KMS-11 (cell line): Measurements from ENCODE around the gene CHST14.

Experiments
- H2AFZ ChIP-seq: fragments of 200-600 bp; sonication (generic); 2 replicates; pipeline ENCODE4 v1.6.1; 2016; ENCODE audit warnings: antibody characterized with exemption, mixed run types, low read depth
- H3K27ac ChIP-seq: fragments of 200-600 bp; sonication (generic); 2 replicates; pipeline ENCODE4 v1.6.1; 2016; ENCODE audit warnings: mild to moderate bottlenecking, mixed run types
- H3K27me3 ChIP-seq: fragments of 200-600 bp; sonication (generic); 2 replicates; pipeline ENCODE4 v1.6.1; 2017; ENCODE audit warnings: mild to moderate bottlenecking, low read depth, mixed run types, moderate library complexity; ENCODE audit not compliant: insufficient read depth
- H3K36me3 ChIP-seq: fragments of 200-600 bp; sonication (generic); 2 replicates; pipeline ENCODE4 v1.6.1; 2017; ENCODE audit warnings: mild to moderate bottlenecking, mixed run types; ENCODE audit not compliant: insufficient read depth
- H3K4me1 ChIP-seq: fragments of 200-600 bp; sonication (generic); 2 replicates; pipeline ENCODE4 v1.6.1; 2016; ENCODE audit warnings: mild to moderate bottlenecking, low read depth, mixed run types; ENCODE audit not compliant: poor library complexity, severe bottlenecking
- H3K4me2 ChIP-seq: fragments of 200-600 bp; sonication (generic); 2 replicates; pipeline ENCODE4 v1.7.0; 2016; ENCODE audit warnings: mild to moderate bottlenecking, mixed run types
- H3K4me3 ChIP-seq: fragments of 200-600 bp; sonication (generic); IDR thresholded peaks from 2 replicates; pipeline ENCODE4 v1.6.1; 2017; ENCODE audit warnings: low read depth, low read length, mixed read lengths; ENCODE audit not compliant: insufficient read depth
- H3K79me2 ChIP-seq: fragments of 200-600 bp; sonication (generic); 2 replicates; pipeline ENCODE4 v1.6.1; 2016; ENCODE audit warnings: low read depth, mixed run types; ENCODE audit not compliant: insufficient read depth
- H3K9ac ChIP-seq: fragments of 200-600 bp; sonication (generic); 2 replicates; pipeline ENCODE4 v1.6.1; 2016; ENCODE audit warnings: mild to moderate bottlenecking, mixed run types
- H4K20me1 ChIP-seq: fragments of 200-600 bp; sonication (generic); 2 replicates; pipeline ENCODE4 v1.6.1; 2016; ENCODE audit warnings: mild to moderate bottlenecking, mixed run types; ENCODE audit not compliant: insufficient read depth
- TF ChIP-seq, protein P1 (sequence below): fragments of 200-600 bp; sonication (generic); conservative IDR thresholded peaks from 2 replicates; pipeline ENCODE4 v1.6.1; 2017; ENCODE audit warnings: low read depth, mild to moderate bottlenecking, antibody characterized with exemption, low read length, moderate library complexity, mixed read lengths

CHST14 gene

DNA sequence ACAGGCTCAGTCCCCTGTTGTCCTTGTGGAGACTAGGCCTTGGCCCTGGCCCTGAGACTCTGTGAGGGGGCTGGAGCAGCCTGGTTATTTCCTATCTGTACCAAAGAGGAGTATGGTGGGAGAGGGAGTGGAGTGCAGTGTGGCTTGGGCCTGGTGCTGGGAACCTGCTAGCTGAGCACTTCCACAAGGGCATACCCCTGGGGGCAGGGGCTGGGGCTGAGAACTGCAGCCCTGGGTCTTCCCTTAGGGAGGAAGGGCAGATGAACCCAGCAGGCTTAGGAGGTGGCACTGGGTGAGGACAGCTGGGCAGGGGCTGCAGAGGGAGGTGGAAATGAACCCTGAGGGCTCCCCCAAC is 3.5 kb upstream of the CHST14 start:
- Histone ChIP-seq H3K36me3 (no peaks in the 10 kb centered on the region; the same call in 1 of the 2 replicates), H4K20me1 (no peaks in the 10 kb centered on the region), H3K4me3 (no peak overlapping the region), H3K4me2 (no peak overlapping the region), H3K27ac (no peak overlapping the region), H3K27me3 (no peaks in the 10 kb centered on the region), H3K9ac (no peak overlapping the region), H3K4me1 (peaks cover 34% of the 10 kb centered on the region), H3K79me2 (no peaks in the 10 kb centered on the region), H2AFZ (no peak overlapping the region)
- TF ChIP-seq, protein P1, sequence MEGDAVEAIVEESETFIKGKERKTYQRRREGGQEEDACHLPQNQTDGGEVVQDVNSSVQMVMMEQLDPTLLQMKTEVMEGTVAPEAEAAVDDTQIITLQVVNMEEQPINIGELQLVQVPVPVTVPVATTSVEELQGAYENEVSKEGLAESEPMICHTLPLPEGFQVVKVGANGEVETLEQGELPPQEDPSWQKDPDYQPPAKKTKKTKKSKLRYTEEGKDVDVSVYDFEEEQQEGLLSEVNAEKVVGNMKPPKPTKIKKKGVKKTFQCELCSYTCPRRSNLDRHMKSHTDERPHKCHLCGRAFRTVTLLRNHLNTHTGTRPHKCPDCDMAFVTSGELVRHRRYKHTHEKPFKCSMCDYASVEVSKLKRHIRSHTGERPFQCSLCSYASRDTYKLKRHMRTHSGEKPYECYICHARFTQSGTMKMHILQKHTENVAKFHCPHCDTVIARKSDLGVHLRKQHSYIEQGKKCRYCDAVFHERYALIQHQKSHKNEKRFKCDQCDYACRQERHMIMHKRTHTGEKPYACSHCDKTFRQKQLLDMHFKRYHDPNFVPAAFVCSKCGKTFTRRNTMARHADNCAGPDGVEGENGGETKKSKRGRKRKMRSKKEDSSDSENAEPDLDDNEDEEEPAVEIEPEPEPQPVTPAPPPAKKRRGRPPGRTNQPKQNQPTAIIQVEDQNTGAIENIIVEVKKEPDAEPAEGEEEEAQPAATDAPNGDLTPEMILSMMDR: no peak

DNA sequence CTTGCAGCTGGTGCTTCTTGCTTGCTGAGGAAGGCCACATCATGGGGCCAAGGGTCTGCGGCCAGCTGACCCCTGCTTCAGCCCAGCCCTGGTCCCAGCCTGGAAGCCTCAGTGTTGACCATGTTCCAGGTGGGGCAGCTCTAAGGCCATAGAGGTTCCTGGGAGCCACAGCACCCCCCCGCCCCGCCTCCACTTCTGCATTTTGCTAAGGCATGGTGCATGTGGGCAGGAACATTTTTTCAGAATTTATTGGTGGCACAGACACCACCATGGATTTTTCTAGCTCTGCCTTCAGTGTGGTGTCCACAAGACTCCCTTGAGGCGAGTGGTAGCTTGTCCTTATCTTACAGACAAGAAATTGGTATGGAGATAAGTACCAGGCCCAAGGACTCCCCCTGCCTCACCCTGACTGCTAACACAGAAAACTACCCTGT is 1.9 kb upstream of the CHST14 start:
- TF ChIP-seq, protein P1: no peak
- Histone ChIP-seq H3K79me2 (no peaks in the 10 kb centered on the region), H4K20me1 (no peaks in the 10 kb centered on the region)

DNA sequence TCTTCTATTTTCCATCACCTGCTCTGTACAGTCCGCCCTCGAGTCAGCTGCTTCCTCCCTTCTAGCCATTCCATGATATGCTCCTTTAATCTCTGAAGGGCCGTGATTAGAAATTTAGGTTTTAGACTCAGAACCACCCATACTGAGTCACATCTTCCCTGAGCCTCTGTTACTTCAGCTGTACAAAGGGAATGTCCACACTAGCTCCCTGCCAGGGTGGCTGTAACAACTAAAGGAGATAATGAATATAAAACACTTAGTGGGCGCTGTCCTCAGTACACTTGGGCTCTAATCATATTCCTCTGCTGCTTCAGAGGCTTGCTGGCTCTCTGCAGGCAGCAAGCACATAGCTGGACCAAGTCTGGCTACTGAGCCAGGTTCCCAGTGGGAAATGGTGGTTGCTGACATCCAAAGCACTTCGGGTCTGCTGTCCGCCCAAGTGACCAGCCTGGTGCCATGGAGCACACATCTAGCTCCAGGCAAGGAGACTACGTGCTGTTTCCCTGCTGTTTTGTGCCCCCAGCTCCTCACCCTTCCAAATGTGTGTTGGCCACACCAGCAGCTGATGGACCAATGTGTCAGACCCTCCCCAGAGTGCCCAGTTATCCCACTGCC is 901 bp upstream of the CHST14 start:
- Histone ChIP-seq H3K79me2 (no peaks in the 10 kb centered on the region), H2AFZ (no peak overlapping the region), H3K36me3 (no peaks in the 10 kb centered on the region; the same call in 1 of the 2 replicates), H4K20me1 (no peaks in the 10 kb centered on the region), H3K4me3 (no peak overlapping the region), H3K9ac (no peak overlapping the region), H3K27ac (no peak overlapping the region), H3K4me2 (peak overlapping the region; percentile 39; the same call in 1 of the 2 replicates), H3K27me3 (no peaks in the 10 kb centered on the region), H3K4me1 (peaks cover 23% of the 10 kb centered on the region)
- TF ChIP-seq, protein P1: no peak

More for the DNA sequence above, 1.9 kb upstream of the CHST14 start:
- Histone ChIP-seq H3K4me1 (peaks cover 32% of the 10 kb centered on the region), H3K4me3 (no peak overlapping the region), H3K27me3 (no peaks in the 10 kb centered on the region), H2AFZ (no peak overlapping the region), H3K27ac (no peak overlapping the region), H3K9ac (no peak overlapping the region), H3K36me3 (no peaks in the 10 kb centered on the region; the same call in 1 of the 2 replicates), H3K4me2 (no peak overlapping the region)

DNA sequence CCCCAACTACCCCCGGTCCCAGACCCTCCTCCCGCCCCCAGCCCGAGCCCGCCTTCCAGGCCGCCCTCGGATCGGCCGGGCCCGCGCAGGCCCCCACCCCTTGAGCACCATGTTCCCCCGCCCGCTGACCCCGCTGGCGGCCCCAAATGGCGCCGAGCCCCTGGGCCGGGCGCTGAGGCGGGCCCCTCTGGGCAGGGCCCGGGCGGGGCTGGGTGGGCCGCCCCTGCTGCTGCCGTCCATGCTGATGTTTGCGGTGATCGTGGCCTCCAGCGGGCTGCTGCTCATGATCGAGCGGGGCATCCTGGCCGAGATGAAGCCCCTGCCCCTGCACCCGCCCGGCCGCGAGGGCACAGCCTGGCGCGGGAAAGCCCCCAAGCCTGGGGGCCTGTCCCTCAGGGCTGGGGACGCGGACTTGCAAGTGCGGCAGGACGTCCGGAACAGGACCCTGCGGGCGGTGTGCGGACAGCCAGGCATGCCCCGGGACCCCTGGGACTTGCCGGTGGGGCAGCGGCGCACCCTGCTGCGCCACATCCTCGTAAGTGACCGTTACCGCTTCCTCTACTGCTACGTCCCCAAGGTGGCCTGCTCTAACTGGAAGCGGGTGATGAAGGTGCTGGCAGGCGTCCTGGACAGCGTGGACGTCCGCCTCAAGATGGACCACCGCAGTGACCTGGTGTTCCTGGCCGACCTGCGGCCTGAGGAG is 472 bp downstream of the CHST14 start:
- H3K9ac ChIP-seq: peak overlapping the region; percentile 66
- no peak overlapping the region for H3K27ac ChIP-seq
- H2AFZ ChIP-seq: peak overlapping the region; percentile 98
- peak overlapping the region; percentile 97 for H3K4me2 ChIP-seq
- H4K20me1 ChIP-seq: no peaks in the 10 kb centered on the region
- no peaks in the 10 kb centered on the region for H3K27me3 ChIP-seq
- TF ChIP-seq, protein P1: no peak
- peaks cover 17% of the 10 kb centered on the region for H3K4me1 ChIP-seq
- H3K4me3 ChIP-seq: no peak overlapping the region
- H3K79me2 ChIP-seq: no peaks in the 10 kb centered on the region
- H3K36me3 ChIP-seq: no peaks in the 10 kb centered on the region
